ENCODE results near the gene SEMA5A.

DNA sequence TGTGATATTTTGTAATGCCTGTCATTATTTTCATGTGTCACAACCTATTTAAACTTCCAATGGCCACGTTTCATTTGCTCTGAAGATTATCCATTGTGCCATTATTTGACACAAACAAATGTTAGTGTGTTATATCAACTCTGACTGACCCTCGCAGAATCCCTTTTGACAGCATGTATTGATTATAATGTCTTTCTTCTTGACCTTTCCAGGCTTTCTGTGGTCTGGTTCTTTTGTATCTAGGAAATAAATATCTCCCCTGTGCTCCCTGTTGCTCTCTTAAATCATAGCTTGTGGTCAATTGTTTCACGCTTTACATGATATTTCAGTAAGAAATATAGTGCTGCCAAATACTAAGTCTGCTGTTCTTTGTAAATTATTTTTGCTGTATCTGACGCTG, 442.6 kb downstream of the SEMA5A start:
- TF ChIP-seq, protein P1, sequence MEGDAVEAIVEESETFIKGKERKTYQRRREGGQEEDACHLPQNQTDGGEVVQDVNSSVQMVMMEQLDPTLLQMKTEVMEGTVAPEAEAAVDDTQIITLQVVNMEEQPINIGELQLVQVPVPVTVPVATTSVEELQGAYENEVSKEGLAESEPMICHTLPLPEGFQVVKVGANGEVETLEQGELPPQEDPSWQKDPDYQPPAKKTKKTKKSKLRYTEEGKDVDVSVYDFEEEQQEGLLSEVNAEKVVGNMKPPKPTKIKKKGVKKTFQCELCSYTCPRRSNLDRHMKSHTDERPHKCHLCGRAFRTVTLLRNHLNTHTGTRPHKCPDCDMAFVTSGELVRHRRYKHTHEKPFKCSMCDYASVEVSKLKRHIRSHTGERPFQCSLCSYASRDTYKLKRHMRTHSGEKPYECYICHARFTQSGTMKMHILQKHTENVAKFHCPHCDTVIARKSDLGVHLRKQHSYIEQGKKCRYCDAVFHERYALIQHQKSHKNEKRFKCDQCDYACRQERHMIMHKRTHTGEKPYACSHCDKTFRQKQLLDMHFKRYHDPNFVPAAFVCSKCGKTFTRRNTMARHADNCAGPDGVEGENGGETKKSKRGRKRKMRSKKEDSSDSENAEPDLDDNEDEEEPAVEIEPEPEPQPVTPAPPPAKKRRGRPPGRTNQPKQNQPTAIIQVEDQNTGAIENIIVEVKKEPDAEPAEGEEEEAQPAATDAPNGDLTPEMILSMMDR (IDR thresholded peaks at IDR 0.05; ENCODE audit: insufficient read depth, low read depth, low read length): no peak
- no peak for TF ChIP-seq EZH2 (IDR thresholded peaks at IDR 0.05; ENCODE audit: insufficient read depth, low read length)

Measured in astrocyte (in vitro differentiated cells and primary cell).